ENCODE results near the gene CLPX.
"Not testable (repeated sequence)": the region's sequence is repeated elsewhere in the genome, so short reads cannot be mapped to it uniquely, and the experiment has no call there.

The CLPX gene

DNA sequence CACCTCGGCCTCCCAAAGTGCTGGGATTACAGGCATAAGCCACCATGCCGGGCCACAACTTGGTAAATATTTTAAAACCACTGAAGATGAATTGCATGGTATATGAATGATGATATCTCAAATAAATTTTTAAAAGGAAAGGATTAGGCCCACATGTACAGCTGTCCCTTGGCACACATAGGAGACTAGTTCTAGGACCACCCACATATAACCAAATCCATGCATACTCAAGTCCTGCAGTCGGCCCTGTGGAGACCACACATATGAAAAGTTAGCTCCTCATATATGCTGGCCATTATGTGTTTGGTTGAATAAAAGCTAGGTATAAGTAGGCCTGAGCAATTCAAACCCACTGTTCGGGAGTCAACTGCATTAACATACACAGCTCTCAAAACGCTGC, 10.6 kb downstream of the CLPX start:
- no peak overlapping the region for H3K4me3 ChIP-seq (ENCODE audit: low read depth, low read length)

DNA sequence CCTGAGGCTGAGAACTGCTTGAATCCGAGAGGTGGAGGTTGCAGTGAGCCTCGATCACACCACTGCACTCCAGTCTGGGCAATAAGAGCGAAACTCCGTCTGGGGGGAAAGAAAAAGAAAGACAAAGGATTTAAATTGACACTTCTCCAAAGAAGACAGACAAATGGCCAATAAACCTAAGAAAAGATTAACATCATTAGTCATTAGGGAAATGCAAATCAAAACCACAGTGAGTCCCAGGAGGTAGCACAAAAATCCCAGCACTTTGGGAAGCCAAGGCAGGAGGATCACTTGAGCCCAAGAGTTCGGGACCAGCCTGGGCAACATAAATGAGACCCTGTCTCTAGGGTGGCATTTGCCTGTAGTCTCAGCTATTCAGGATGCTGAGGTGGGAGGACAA, 12.6 kb downstream of the CLPX start:
- no peak overlapping the region for H3K4me3 ChIP-seq (ENCODE audit: low read depth, low read length)

DNA sequence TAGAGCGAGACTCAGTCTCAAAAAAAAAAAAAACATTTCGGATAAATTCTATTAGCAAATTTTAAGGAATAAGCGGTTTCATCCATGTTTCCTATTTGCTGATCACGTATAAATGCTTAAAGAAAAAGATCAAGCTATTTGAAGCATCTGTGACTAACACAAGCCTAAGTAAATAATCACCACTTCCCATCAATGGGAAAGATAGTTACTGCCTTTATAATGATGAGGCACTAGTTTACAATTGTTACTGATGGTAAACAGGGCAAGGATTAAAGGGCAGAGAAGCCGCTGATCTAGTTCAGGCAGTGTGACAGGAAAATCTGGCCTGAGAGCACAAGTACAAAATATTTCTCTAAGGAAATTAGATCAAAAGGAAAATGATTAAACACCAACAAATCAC, 13.7 kb downstream of the CLPX start:
- no peak overlapping the region for H3K4me3 ChIP-seq (ENCODE audit: low read depth, low read length)

DNA sequence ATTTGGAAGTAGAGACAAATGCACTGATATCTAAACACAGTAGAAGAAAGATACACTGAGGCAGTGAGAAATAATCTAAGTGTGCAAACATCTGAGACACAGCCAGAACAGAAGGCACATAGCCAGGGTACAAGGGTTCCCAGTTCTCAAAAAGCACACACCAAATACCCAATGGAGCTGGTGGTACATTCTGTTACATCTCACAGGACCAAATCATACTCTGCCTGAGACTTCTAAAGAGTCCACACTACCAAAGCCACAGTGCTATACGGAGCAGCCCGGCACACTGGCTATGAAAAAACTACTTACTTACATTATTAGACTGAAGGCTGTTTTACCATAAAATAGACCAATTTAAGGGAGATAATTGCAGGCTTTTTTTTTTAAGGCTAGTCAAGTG, 19.3 kb downstream of the CLPX start:
- H3K4me3 ChIP-seq (ENCODE audit: low read depth, low read length), result no peak overlapping the region

DNA sequence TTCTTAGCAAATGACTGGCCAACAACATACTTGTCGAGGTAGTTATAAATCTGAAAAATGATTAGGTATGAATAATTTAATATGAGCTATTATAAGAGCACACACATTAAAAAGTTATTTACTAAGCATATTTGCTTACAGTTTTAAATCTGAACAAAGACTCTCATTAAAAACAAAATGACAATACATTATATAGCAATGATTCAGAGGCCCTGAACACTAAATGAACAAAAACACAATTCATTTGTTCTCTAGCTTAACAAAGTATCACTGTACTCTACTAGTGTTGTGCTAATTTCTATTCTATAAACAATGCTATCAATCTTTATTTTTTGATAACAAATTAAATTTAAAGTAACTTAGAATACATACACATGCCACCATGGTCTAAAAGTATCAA, 21.0 kb downstream of the CLPX start:
- no peak overlapping the region for H3K4me3 ChIP-seq (ENCODE audit: low read depth, low read length)

DNA sequence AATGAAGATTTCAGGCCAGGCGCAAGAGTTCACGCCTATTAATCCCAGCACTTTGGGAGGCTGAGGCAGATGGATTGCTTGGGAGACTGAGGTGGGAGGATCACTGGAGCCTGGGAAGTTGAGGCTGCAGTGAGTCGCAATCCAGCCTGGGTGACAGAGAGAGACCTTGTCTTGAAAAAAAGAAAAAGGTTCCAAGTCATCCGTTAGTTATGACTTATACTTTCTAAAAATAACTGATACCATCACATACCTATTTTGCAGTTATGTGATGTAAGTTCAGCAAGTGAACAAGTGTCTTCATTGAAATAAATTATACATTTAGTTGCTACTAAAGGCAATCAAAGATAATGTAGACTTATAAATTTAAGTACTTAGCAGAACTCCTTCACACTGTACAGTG, 22.1 kb downstream of the CLPX start:
- H3K4me3 ChIP-seq (ENCODE audit: low read depth, low read length), result no peak overlapping the region

DNA sequence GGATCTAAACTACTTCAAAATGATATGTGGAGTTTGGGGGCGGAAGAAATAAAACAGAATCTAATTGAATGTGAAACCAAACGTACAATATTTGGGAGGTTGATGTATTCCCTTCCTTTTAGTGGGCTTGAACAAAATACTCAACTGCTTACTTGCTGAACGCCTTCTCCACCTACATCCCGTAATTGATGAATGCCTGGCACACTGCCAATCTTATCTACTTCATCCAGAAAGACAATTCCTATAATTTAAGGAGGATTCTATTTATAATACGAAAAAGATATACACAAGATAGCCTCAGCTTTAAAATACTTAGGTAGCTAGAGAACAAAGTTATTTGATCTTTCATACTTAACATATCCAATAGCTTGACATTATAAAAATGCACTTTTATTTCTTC, 28.4 kb downstream of the CLPX start:
- no peak overlapping the region for H3K4me3 ChIP-seq (ENCODE audit: low read depth, low read length)

DNA sequence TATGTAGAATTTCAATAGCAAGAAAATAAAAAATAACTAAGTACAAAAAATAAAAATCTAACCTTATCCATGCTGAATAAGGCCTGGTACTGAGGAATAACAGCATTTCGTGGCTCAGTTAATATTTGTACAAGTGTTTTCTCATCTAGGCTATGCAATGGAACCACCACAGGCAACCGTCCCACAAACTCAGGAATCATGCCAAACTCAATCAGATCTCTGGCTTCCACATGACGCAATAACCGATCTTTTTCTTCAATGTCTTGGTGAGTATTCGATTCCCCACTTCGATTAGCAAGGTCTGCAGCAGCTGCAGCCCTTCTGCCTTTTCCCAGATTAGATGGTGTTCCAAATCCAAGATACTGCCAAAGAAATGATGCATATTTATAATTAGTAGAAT, 30.4 kb downstream of the CLPX start:
- H3K4me3 ChIP-seq (ENCODE audit: low read depth, low read length), result no peak overlapping the region

DNA sequence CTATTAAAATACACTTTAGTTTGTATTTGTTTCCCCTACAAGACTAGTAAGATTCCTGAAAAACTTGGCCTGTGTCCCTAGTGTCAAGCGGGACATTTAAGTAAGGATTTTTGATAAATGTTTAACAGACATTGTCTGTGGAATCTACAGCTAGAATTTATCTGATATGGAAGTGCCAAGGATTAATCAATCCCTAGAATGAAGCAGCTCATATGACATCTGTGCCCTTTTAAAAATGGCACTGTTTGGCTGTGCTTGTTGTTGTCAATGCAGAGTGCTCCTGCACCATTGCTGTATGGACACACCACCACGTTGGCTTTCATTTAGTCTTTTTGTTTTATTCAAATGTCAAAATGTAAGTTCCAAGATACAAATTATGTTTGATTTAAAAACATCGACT, 37.2 kb downstream of the CLPX start:
- H3K4me3 ChIP-seq (ENCODE audit: low read depth, low read length), result no peak overlapping the region

DNA sequence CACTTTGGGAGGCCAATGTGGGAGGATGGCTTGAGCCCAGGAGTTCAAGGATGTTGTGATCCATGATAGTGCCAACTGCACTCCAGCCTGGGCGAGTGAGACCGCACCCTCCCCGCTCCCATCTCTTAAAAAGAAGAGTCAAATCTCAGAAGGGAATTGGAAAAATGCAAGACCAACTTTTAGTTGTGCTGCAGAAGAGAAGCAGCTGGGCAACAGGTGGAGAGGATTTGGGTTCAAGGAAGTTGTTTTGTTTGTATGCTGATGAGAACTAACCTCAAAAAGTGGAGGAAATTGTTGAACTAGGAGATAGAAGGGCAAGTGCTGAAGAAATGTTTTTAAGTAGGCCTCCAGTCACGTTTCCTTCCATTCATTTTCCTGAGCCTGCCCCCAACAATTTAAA, 38.7 kb downstream of the CLPX start:
- H3K4me3 ChIP-seq (ENCODE audit: low read depth, low read length), result no peak overlapping the region

DNA sequence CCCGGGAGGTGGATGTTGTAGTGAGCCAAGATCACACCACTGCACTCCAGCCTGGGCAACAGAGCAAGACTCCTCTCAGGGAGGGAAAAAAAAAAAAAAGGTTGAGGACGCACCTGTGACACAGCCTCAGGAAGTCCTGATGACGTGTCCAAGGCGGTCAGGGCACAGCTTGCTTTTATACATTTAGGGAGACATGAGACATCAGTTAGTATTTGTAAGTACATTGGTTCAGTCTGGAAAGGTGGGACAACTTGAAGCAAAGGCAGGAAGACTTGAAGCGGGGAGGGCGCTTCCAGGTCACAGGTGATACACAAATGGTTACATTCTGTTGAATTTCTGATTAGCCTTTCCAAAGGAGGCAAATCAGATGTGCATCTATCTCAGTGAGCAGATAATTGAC, 46.5 kb downstream of the CLPX start:
- not testable (repeated sequence) for H3K4me3 ChIP-seq (ENCODE audit: low read depth, low read length)

DNA sequence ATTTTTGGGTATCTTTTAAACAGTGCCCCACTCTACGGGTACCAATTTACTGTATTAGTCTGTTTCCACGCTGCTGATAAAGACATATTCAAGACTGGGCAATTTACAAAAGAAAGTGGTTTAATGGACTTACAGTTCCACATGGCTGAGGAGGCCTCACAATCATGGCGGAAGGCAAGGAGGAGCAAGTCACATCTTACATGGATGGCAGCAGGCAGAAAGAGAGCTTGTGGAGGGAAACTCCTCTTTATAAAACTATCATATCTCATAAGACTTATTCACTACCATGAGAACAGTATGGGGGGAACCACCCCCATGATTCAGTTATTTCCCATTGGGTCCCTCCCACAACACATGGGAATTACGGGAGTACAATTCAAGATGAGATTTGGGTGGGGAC, 47.2 kb downstream of the CLPX start:
- not testable (repeated sequence) for H3K4me3 ChIP-seq (ENCODE audit: low read depth, low read length)

DNA sequence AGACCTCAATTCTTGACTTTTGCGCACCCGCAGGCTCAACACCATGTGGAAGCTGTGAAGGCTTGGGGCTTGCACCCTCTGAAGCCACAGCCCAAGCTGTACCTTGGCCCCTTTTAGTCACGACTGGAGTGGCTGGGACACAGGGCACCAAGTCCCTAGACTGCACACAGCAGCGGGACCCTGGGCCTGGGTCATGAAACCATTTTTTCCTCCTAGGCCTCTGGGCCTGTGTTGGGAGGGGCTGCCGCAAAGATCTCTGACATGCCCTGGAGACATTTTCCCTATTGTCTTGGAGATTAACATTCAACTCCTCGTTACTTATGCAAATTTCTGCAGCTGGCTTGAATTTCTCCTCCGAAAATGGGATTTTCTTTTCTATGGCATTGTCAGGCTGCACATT, 48.1 kb downstream of the CLPX start:
- not testable (repeated sequence) for H3K4me3 ChIP-seq (ENCODE audit: low read depth, low read length)

DNA sequence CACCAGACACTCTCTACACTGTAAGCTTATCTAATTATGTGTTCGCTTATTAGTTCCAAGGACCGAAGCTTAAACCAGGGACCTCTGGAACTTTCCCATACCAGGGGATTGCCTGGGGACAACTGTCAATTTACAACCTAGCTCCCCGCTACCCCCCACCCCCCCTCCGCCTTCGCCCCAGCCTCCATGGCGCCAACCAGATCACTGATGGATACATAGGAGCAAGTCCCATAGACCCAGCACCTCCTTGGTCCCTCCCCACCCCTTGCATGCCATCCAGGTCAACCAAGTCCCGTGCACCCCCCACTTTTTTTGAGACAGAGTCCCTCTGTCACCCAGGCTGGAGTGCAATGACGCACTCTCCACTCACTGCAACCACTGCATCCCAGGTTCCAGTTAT, 50.6 kb downstream of the CLPX start:
- no peak overlapping the region for H3K4me3 ChIP-seq (ENCODE audit: low read depth, low read length)

DNA sequence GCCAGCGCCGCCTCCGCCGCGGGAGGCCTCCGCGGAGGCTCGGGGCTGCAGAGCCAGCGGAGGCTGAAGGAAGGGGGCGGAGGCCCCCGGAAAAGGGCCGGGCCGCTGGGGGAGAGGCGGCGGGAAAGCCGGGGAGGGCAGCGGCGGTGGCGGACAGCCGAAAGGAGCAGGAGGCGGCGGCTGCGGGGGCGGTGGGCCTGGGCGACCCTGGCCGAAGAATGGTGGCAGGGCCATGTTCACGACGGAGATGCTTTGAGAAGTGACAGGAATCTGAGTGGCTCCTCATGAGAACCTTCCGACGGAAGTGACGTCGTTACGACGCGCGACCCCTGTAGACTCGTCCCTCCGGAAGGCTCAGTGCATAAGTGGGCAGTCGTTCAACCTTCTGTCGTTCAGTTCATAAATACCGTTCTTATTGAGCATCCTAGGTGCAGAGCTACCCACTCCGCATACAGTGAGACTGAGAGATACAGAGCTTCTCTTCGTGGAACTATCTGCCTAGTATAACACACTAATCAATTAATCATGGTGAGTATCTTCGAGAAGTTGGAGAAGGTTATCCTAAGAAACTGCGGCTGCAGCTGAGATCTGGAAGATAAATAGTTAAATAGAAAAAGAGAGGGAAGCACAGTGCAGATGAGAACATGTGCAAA, 51.5 kb downstream of the CLPX start, which contains the start of gene PDCD7:
Gene PDCD7, minus strand, starts transcription at position 261 of the 653 bp plus-strand sequence. Its CDS starts 27 bp downstream, at position 234.
- peak within 1 kb of the TSS; percentile 75 for H3K4me3 ChIP-seq (ENCODE audit: low read depth, low read length)

DNA sequence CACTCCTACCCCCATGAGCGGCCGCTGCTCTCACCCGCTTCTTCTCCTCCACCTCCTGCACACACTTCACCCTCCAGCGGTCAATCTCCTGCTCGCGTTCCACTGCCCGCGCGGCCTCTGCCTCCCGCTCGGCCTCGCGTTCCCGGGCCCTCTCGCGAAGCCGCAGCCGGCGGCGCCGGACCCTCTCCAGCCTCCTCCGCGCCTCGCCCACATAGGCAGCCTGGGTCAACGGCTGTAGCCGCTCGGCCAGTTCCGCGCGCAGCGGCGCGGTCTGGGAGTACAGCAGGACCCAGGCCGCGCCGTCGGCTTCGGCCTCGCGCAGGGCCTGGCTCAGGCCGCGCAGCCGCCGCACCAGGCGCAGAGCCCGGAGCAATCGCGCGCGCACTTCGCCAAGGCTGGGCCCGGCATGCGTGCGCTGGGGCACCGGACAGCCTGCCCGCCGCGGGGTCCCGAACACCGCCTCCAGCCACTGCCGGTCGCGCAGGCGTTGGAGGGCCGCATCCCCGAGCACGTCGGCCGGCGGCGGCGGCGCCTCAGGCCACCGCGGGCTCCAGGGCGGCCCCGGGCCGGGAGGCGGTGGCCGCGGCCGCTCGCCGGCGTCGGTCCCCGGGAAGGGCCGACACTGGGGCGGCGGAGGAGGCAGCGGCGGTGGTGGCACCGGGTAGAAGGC, 52.1 kb downstream of the CLPX start:
- H3K4me3 ChIP-seq (ENCODE audit: low read depth, low read length), result peak overlapping the region; percentile 75

DNA sequence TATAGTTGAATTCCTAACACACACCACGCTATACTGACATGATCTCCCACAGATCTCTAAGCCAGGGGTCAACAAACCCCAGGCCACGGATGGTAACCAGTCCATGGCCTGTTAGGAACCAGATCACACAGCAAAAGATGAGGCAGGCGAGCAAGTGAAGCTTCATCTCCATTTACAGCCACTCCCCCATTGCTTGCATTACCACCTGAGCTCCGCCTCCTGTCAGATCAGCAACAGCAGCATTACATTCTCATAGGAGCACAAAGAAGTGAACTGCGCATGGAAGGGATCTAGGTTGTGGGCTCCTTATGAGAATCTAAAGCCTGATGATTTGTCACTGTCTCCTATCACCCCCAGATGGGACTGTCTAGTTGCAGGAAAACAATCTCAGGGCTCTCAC, 54.2 kb downstream of the CLPX start:
- no peak overlapping the region for H3K4me3 ChIP-seq (ENCODE audit: low read depth, low read length)

DNA sequence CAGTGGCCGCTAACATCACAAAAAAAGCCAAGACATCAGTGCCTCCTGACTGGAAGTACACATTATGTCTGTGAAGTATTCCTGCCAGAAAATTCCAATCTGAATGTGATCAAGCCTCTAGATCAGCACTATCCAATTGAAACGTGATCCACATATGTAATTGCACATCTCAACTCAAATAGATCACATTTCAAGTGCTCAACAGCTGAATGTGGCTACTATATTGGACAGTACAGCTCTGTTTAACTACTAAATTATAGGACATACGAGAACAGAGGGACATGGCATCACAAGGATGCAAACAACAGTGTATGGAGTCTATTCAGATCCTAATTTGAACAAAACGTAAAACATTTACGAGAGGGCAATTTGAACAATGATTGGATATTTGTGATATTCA, 69.6 kb downstream of the CLPX start:
- no peak overlapping the region for H3K4me3 ChIP-seq (ENCODE audit: low read depth, low read length)

DNA sequence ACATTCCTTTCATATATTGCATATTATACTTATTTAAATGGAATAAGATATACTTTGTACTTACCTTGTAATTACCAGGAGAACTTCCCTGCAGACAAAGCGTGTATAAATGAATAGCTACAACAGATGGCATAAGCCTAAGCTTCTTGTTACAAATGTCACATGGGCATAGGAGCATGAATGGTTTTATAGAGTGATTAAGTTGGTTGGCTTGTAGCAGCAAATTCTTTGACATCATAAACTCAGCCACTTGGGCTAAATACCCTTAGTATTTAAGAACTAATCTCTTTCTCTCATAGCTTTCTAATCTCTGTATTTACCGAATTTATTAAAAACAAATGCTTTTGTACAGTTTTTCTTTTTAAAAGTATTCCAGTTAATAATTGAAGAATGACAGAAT, 70.1 kb downstream of the CLPX start, which contains the start of gene UBAP1L:
Gene UBAP1L, minus strand, starts transcription at position 115 of the 400 bp plus-strand sequence. CDS start 8,985 bp downstream, outside the sequence.
- H3K4me3 ChIP-seq (ENCODE audit: low read depth, low read length), result no peak within 1 kb of the TSS

DNA sequence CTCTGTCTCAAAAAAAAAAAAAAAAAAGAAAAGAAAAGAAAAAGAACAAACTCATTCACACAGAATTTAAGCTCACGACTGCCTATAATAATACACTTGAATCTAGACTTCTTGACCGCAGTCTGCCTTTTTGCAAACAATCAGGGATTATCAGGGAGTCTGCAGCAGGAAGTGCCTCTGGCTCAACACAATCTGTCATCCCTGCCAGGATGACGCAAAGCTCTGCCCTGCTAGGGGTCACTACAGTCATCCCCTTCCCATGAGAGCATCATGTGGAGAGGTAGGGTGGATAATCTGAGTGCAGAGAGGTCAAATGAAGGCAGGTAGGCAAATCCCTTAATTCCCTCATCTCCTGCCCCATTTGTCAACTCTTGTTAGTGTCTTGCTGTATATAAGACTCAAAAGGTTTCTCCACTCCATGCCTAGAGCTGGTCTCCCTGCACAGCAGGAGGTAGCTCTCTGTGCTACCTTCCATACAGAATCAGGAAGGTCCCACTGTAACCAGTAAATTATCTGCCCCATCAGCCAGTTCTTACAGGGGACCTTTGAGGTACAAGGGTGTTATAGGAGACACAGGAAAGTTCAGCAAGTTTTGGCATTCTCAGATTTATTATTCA, 74.4 kb downstream of the CLPX start:
- no peak overlapping the region for H3K4me3 ChIP-seq (ENCODE audit: low read depth, low read length)

DNA sequence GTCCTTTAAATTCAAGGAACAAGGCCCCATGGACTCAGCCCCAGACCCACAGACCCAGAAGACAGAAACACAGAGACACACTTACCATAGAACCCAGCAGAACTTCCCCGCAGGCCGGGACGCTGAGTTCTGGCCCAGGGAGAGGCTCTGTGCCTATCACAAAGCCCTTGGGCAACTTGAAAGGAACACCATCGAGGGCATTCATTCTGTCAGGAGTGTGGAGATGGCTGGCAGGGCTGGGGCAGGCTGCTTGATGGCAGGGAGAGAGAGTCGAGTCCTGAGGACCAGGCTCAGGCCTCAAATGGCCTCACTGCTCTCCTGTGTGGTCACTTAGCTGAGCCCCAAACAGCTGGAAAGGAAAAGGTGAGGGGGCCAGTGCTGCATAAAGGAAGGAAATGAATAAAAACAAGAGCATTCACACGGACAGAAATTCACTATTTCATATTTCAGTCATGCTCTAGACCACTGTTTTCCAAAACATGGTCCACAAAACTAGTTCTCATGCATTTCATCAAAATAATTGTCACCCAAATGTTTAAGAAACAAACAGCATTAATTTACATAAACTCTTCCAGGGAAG, 79.0 kb downstream of the CLPX start:
- no peak overlapping the region for H3K4me3 ChIP-seq (ENCODE audit: low read depth, low read length)

DNA sequence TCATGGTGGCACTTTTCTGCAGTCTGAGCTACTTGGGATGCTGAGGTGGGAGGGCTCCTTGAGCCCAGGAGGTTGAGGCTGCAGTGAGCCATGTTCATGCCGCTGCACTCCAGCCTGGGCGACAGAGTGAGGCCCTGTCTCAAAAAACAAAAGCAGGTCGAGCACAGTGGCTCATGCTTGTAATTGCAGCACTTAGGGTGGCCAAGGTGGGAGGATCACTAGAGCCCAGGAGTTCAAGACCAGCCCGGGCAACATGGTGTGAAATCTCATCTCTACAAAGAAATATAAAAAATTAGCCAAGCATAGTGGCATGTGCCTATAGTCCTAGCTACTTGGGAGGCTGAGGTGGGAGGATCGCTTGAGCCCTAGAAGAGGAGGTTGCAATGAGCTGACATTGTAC, 80.1 kb downstream of the CLPX start:
- no peak overlapping the region for H3K4me3 ChIP-seq (ENCODE audit: low read depth, low read length)

Measured in iPS-11a (cell line).